GM18909 (cell line): ENCODE results near the gene MYO9A.

Source experiments
- ATAC-seq: cut with Tn5 transposase; IDR thresholded peaks from one replicate; pipeline ENCODE4 v1.9.1; 2021; ENCODE audit warnings: mild to moderate bottlenecking; ENCODE audit not compliant: unreplicated experiment, poor library complexity

The MYO9A gene

GRCh38 chr15:71812966-71813722 is 304.8 kb downstream of the MYO9A start:
- ATAC-seq: no peak

GRCh38 chr15:71811752-71812735 is 305.9 kb downstream of the MYO9A start:
- no peak for ATAC-seq

GRCh38 chr15:71811036-71811736 is 306.8 kb downstream of the MYO9A start:
- ATAC-seq: no peak

GRCh38 chr15:71810256-71811035 is 307.5 kb downstream of the MYO9A start, which contains the start of gene NR2E3:
TSS of gene NR2E3 (plus strand) at chr15:71810554. CDS start at chr15:71810744, 190 bp downstream.
- ATAC-seq: no peak

- ATAC-seq: no peak
Measured at GRCh38 chr15:71809346-71809745, 308.6 kb downstream of the MYO9A start.

GRCh38 chr15:71808311-71809020 is 309.5 kb downstream of the MYO9A start:
- ATAC-seq: no peak

GRCh38 chr15:71807691-71808091 is 310.3 kb downstream of the MYO9A start:
- ATAC-seq: no peak

GRCh38 chr15:71807125-71807629 is 310.8 kb downstream of the MYO9A start:
- no peak for ATAC-seq

- ATAC-seq: no peak
Measured at GRCh38 chr15:71806452-71806931, 311.5 kb downstream of the MYO9A start.

GRCh38 chr15:71804695-71805470 is 313.1 kb downstream of the MYO9A start:
- ATAC-seq: no peak

- ATAC-seq: no peak
Measured at GRCh38 chr15:71804226-71804625, 313.7 kb downstream of the MYO9A start.

- ATAC-seq: no peak
Measured at GRCh38 chr15:71802770-71803169, 315.2 kb downstream of the MYO9A start.

GRCh38 chr15:71801935-71802655 is 315.9 kb downstream of the MYO9A start:
- ATAC-seq: no peak

GRCh38 chr15:71800835-71801745 is 316.9 kb downstream of the MYO9A start:
- no peak for ATAC-seq

GRCh38 chr15:71800190-71800589 is 317.8 kb downstream of the MYO9A start:
- ATAC-seq: no peak

GRCh38 chr15:71798641-71799040 is 319.3 kb downstream of the MYO9A start:
- no peak for ATAC-seq
